GM10847 (cell line): Measurements from ENCODE around the gene PRKRIP1.
"Not testable (repeated sequence)": the region's sequence is repeated elsewhere in the genome, so short reads cannot be mapped to it uniquely, and the experiment has no call there.

Source experiments
- POLR2A ChIP-seq: IDR thresholded peaks from 2 replicates; pipeline ENCODE4 v1.6.1; 2011; ENCODE audit not compliant: insufficient read length; ENCODE audit errors: extremely low read depth

PRKRIP1 gene

GRCh38 chr7:102395873-102396709 is at the start of gene PRKRIP1:
TSS of gene PRKRIP1 (plus strand) at chr7:102396363. CDS start at chr7:102396412, 49 bp downstream.
- TF ChIP-seq POLR2A = peak; percentile 41

DNA sequence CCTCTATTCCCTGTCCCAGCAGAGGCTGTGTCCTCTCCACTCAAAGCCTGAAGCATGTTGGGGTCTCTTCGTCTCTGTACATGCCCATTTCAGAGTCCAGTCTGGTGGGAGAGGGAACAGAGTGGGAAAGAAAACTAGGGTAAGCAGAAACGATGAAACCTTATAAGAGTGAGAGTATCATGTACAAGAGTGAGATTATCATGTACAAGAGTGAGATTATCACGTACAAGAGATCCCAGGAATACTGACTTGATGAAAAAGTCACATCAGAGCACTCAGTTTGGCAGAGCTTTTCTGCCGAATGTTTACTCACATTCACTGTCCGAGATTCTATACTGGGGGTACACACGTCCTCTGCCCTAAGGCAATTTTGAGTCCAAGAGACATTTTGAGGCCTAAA is 39.8 kb upstream of the PRKRIP1 start, which contains the start of gene SPDYE6:
TSS of gene SPDYE6 (minus strand) at position 101 of the 400 bp plus-strand sequence. CDS start 421 bp downstream, outside the sequence.
- not testable (repeated sequence) for TF ChIP-seq POLR2A

GRCh38 chr7:102363549-102364393 is 32.4 kb upstream of the PRKRIP1 start:
- TF ChIP-seq POLR2A = peak; percentile 44

DNA sequence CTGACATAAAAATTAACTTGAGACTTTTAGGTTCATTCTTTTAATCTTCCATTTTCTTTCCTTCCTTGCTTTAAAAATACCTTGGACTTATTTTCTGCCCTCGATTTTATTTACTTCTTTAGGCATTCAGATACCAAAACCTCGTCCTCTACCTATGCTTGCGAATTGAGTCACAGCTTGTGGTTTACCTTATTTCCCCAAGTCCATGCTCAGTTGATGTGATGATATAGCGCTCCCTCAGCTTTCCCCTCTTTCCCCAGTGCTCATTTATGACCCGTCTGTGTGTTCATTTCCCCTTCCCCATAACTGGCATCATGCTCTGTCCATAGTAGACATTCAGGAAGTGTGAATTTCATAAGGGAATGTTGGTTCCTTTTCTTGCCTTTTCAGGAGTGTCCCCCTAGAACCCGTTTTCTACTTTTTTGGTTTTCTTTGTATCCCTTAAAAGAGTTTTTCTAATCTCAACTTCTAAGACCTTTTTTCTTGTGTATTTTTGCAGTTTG is 19.1 kb upstream of the PRKRIP1 start:
- no peak for TF ChIP-seq POLR2A

DNA sequence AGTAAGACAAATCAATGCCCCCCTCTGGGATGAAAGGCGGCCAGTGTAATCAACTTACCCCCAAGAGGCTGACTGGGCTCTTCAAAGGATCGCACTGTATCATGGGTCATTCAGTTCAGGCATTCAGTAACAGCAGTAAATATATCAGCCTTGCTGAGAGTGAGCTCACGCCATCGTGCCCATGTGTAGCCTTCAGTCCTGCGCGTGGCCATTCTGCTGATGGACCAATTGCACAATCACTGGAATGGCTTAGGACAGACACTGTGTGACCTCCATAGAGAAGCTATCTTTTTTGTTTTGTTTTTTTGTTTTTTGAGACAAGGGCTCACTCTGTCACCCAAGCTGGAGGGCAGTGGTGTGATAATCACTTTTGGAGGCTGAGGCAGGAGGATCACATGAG is 9.1 kb upstream of the PRKRIP1 start:
- no peak for TF ChIP-seq POLR2A

DNA sequence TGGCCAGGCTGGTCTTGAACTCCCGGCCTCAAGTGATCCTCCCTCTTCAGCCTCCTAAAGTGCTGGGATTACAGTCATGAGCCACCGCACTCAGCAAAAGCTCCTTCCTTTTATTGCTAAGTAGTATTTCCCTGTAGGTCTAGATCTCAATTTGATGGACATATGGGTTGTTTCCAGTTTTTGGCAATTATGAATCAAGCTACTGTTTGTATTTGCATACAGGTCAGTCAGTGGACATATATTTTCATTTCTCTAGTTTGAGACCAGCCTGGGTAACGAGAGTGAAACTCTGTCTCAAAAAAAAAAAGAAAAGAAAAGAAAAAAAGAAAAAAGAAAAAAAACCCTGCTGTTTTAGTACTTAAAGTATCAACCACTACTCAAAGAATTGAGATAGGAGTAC is 6.4 kb upstream of the PRKRIP1 start:
- no peak for TF ChIP-seq POLR2A

- no peak for TF ChIP-seq POLR2A
These were observed 5.3 kb upstream of the PRKRIP1 start for GRCh38 chr7:102390697-102391484.

DNA sequence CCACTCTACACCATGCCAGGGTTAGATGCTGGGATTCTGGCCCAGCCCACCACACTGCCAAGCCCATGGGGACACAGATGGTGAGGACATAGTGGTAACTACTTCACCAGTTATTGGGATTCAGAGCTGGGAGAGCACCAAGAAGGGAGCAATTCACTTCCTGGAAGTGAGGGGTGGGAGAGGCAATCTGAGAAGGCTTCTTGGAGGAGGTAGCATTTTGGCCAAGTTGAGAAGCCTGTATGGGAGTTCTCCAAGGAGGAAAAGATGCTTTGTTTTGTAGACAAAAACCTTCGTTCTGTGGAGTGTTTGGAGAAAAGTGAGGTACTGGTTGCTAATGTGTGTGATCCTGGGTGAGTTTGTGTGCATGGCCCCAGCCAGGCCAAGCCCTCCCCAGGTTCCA is 3.8 kb upstream of the PRKRIP1 start:
- TF ChIP-seq POLR2A = no peak

DNA sequence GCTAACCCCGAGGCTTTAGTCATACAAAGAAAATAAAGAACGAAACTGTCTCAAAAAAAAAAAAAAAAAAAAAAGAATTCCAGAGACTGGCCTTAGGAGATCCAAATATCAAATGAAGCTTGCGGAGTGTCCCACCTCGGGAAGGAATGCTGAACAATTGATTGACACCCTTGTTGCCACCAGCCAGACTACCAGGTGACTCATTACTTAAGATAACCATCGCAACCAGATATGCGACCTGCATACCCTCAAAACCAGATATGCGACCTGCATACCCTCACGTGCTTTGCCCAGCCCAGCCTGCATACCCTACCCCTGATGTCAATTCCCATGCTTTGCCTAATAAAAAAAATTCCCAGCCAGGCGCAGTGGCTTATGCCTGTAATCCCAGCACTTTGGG is 2.7 kb upstream of the PRKRIP1 start:
- no peak for TF ChIP-seq POLR2A

- no peak for TF ChIP-seq POLR2A
These were observed 631 bp upstream of the PRKRIP1 start for GRCh38 chr7:102395592-102395872.

DNA sequence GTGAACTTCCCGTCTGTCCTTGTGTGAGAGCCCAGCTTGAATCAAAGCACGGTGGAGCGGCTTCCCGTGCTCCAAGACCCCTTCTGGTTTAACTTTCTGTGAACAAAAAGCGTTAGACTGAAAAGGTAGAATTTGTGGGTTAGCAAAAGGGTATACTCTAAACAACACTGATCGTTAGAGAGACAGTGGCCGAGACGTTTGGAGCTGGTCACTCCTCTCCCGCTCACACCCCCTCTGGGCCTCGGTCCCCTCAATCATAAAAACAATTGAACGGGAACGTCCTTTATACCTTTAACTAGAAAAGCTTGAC is 502 bp downstream of the PRKRIP1 start:
- no peak for TF ChIP-seq POLR2A

- no peak for TF ChIP-seq POLR2A
These were observed 2.4 kb downstream of the PRKRIP1 start for GRCh38 chr7:102398543-102398942.

- no peak for TF ChIP-seq POLR2A
These were observed 4.2 kb downstream of the PRKRIP1 start for GRCh38 chr7:102400360-102400759.

DNA sequence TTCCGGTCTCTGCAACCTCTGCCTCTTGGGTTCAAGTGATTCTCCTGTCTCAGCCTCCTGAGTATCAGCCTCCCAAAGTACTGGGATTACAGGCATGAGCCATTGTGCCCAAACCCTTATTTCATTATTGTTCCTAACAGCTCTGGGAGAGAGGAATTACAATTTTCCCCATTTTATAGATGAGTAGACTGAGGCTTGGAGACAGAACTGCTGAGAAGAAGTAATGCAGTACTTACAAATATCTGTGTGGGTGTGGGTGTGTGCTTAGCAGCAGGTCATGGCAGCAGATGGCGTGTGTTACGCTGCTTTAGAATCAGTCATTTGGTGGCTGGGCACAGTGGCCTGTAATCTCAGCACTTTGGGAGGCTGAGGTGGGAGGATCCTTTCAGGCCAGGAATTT is 7.4 kb downstream of the PRKRIP1 start:
- TF ChIP-seq POLR2A = no peak

GRCh38 chr7:102404005-102404861 is 8.1 kb downstream of the PRKRIP1 start:
- no peak for TF ChIP-seq POLR2A

DNA sequence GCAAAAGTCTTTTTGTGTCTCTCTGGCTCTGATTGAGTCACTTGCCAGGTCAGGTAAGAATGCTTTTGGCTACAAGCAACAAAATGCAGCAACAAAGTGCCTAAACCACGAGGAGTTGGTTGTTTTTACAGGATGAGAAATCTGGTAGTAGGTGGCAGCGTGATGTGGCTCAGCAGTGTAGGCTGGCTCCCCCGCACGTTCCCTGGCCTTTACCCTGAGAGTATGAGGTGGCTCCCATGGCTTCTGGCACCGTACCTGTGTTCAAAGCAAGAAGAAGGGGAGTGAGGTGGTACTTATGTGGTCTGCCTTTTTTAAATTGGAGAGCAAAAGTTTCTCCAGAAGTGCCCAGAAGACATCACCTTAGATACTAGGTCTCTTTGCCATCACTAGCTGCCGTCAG is 11.7 kb downstream of the PRKRIP1 start:
- TF ChIP-seq POLR2A = no peak
